PC-3 (cell line): ENCODE data around the gene PRSS36. TPM values are rescaled to one million over a fixed set of nuclear protein-coding genes. Genes with fewer than 3 reads are reported as not detected.

Experiments
- ATAC-seq: fragments of 200-7000 bp; cut with Tn5 transposase; 2 replicates; pipeline ENCODE4 v1.9.1; 2020; ENCODE audit warnings: mild to moderate bottlenecking, moderate library complexity
- BruUV-seq: library from RNA; stranded (reverse); fragments of 400-500 nt; replicated peaks from 2 replicates; lab custom pipeline; 2021; lab: Mats Ljungman, UMichigan
- CTCF ChIA-PET: fragments of 300-600 bp; sonication (Branson Sonifier 250); formaldehyde crosslinking; loops from one replicate; lab custom pipeline; 2022; ENCODE audit warnings: antibody characterized with exemption; lab: Charles Lee
- POLR2A ChIA-PET: fragments of 300-600 bp; sonication (Branson Sonifier 250); formaldehyde crosslinking; loops from one replicate; lab custom pipeline; 2022; ENCODE audit warnings: antibody characterized with exemption; ENCODE audit not compliant: unreplicated experiment; lab: Charles Lee
- DNase-seq: peaks from one replicate; pipeline ENCODE4 v3.0.0-alpha.2; 2015
- H2AFZ ChIP-seq: fragments of 300-600 bp; sonication (generic); 2 replicates; pipeline ENCODE4 v1.6.0; 2016; ENCODE audit warnings: antibody characterized with exemption, low read length
- H3F3A ChIP-seq: fragments of 300-600 bp; sonication (generic); one replicate; pipeline ENCODE4 v1.6.0; 2017; ENCODE audit warnings: antibody characterized with exemption, low read length, control low read depth, mild to moderate bottlenecking; ENCODE audit not compliant: unreplicated experiment
- H3K27ac ChIP-seq: fragments of 300-600 bp; sonication (generic); 2 replicates; pipeline ENCODE4 v1.5.1; 2016; ENCODE audit warnings: mild to moderate bottlenecking, low read length
- H3K27me3 ChIP-seq: fragments of 300-600 bp; sonication (generic); 2 replicates; pipeline ENCODE4 v1.6.1; 2016; ENCODE audit warnings: low read length, mixed read lengths
- H3K36me3 ChIP-seq: fragments of 300-600 bp; sonication (generic); 2 replicates; pipeline ENCODE4 v1.6.1; 2016; ENCODE audit warnings: low read depth, mixed run types, low read length, mixed read lengths
- H3K4me1 ChIP-seq: fragments of 300-600 bp; sonication (generic); 2 replicates; pipeline ENCODE4 v1.5.1; 2016; ENCODE audit warnings: low read length; ENCODE audit not compliant: insufficient read depth
- H3K4me2 ChIP-seq: fragments of 300-600 bp; sonication (generic); 2 replicates; pipeline ENCODE4 v1.6.0; 2016; ENCODE audit warnings: low read length
- H3K4me3 ChIP-seq: fragments of 300-600 bp; sonication (generic); 2 replicates; pipeline ENCODE4 v1.5.1; 2016; ENCODE audit warnings: mild to moderate bottlenecking, low read length, mixed read lengths
- H3K79me2 ChIP-seq: fragments of 300-600 bp; sonication (generic); 2 replicates; pipeline ENCODE4 v1.6.1; 2017; ENCODE audit warnings: low read length, mixed read lengths
- H3K9ac ChIP-seq: fragments of 300-600 bp; sonication (generic); 2 replicates; pipeline ENCODE4 v1.6.0; 2016; ENCODE audit warnings: mild to moderate bottlenecking, low read length
- H3K9me2 ChIP-seq: fragments of 300-600 bp; sonication (generic); replicated peaks from 2 replicates; pipeline ENCODE4 v1.6.1; 2016; ENCODE audit warnings: mixed run types, low read length, mixed read lengths
- H3K9me3 ChIP-seq: fragments of 300-600 bp; sonication (generic); 2 replicates; pipeline ENCODE4 v1.6.1; 2016; ENCODE audit warnings: low read length, mixed read lengths
- H4K20me1 ChIP-seq: fragments of 300-600 bp; sonication (generic); 2 replicates; pipeline ENCODE4 v1.6.1; 2016; ENCODE audit warnings: low read length, mixed read lengths
- EZH2 ChIP-seq: fragments of 300-600 bp; sonication (generic); IDR thresholded peaks from one replicate; pipeline ENCODE4 v1.6.1; 2017; ENCODE audit warnings: antibody characterized with exemption, mild to moderate bottlenecking, low read length; ENCODE audit not compliant: unreplicated experiment
- EZH2phosphoT487 ChIP-seq: fragments of 300-600 bp; sonication (generic); IDR thresholded peaks from 2 replicates; pipeline ENCODE4 v1.6.1; 2018; ENCODE audit warnings: mild to moderate bottlenecking, antibody characterized with exemption, low read length, borderline replicate concordance
- intact Hi-C: fragments of 100-400 bp; cut with micrococcal nuclease; formaldehyde crosslinking; loops from 2 replicates; pipeline ENCODE4 v1.9.0; 2023
- total RNA-seq: library from RNA; depleted of rRNA; stranded (reverse); fragments of >200 nt; gene quantifications from 2 replicates; pipeline ENCODE4 v1.2.3, GENCODE V29; 2014
- TF ChIP-seq, protein P1 (sequence below): fragments of 300-600 bp; sonication (generic); conservative IDR thresholded peaks from 2 replicates; pipeline ENCODE4 v1.5.1; 2017; ENCODE audit warnings: antibody characterized with exemption, low read depth, mild to moderate bottlenecking, low read length

The PRSS36 gene
- total RNA-seq, 1 experiment from 2014 or later: 0.51 TPM

DNA sequence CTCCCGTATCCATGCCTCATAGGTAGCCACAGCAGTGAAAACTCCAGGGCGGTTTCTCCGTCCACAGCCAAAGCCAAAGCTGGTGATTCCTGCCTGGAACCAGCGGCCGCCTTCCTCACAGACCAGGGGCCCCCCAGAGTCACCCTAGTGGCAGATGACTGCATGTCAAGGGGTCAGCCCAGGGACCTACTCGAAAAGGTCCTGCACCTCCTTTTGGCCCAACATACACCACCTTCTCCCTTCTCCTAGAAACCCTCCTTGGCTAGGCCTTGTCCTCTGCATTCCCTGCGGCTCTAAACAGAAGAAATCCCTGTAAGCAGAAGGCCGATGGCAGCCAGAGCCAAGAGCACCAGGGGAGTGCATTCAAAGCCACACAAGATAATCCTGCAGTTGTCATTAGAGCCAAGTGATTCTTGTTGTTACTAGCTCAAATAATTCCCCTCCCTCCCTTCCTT is 6.1 kb downstream of the PRSS36 start:
- no peaks in the 10 kb centered on the region for H3K9me2 ChIP-seq
- no peak for DNase-seq
- H3K4me2 ChIP-seq: no peak overlapping the region
- POLR2A ChIA-PET: no interaction called here
- intact Hi-C loops: loop anchor here (2.0 to 10.0 kb wide), 3 partner anchors 27 to 299 kb away; partner anchors contain the start of genes KAT8 and ZNF843
- H3K36me3 ChIP-seq: no peaks in the 10 kb centered on the region
- H2AFZ ChIP-seq: no peak overlapping the region
- no peak overlapping the region for H3K27ac ChIP-seq
- CTCF ChIA-PET: no interaction called here
- no peaks in the 10 kb centered on the region for H3K9me3 ChIP-seq
- peaks cover 14% of the 10 kb centered on the region for H3K4me1 ChIP-seq
- H4K20me1 ChIP-seq: no peaks in the 10 kb centered on the region
- TF ChIP-seq EZH2: no peak
- TF ChIP-seq, protein P1, sequence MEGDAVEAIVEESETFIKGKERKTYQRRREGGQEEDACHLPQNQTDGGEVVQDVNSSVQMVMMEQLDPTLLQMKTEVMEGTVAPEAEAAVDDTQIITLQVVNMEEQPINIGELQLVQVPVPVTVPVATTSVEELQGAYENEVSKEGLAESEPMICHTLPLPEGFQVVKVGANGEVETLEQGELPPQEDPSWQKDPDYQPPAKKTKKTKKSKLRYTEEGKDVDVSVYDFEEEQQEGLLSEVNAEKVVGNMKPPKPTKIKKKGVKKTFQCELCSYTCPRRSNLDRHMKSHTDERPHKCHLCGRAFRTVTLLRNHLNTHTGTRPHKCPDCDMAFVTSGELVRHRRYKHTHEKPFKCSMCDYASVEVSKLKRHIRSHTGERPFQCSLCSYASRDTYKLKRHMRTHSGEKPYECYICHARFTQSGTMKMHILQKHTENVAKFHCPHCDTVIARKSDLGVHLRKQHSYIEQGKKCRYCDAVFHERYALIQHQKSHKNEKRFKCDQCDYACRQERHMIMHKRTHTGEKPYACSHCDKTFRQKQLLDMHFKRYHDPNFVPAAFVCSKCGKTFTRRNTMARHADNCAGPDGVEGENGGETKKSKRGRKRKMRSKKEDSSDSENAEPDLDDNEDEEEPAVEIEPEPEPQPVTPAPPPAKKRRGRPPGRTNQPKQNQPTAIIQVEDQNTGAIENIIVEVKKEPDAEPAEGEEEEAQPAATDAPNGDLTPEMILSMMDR: no peak
- TF ChIP-seq EZH2phosphoT487: no peak
- H3K9ac ChIP-seq: no peak overlapping the region
- no TSS peak for BruUV-seq
- no peak overlapping the region for H3K4me3 ChIP-seq
- H3K79me2 ChIP-seq: no peaks in the 10 kb centered on the region
- H3K27me3 ChIP-seq: no peaks in the 10 kb centered on the region
- no peak for ATAC-seq
- no peaks in the 10 kb centered on the region for H3F3A ChIP-seq

DNA sequence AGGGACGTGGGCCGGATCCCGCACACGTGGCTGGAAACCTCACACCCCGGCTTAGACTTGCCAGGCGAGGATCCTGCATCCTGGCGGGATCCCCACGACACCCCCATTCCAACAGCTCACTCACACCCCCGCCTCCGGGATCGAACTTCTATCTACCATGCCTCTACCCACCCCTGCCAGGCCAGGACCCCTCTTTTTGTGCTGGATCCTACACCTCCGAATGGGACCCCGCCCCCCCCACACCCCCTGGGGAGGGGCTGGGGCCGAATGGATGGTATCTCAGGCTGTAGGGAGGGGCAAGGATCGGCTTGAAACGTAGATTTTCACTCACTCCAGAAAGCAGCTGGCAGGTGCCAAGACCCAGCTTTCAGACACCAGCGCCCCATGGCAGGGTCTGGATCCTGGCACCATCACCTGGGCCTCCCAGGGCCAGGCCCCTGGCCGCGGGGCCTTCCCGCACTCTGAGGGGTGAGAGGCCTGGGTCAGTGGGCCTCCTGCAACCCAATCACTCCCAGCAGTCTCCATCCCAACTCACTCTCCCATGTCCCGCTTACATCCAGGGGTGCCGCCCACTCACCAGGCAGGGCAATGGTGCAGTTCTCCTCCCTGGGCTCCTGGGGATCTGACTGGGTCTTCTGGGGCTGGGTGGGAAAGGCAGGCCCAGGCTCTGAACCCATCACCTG is 6.7 kb downstream of the PRSS36 start:
- no TSS peak for BruUV-seq
- no peaks in the 10 kb centered on the region for H3K9me3 ChIP-seq
- H3K9me2 ChIP-seq: no peaks in the 10 kb centered on the region
- CTCF ChIA-PET: interaction anchor here (0.5 to 1.7 kb wide), 4 partner anchors 26 to 381 kb away, joined by 3 to 26 read pairs (median 7); partner anchors contain the start of genes HSD3B7 and KAT8
- ATAC-seq: no peak
- H2AFZ ChIP-seq: peak overlapping the region; percentile 78
- no peaks in the 10 kb centered on the region for H3K79me2 ChIP-seq
- H3K27ac ChIP-seq: no peak overlapping the region
- no peaks in the 10 kb centered on the region for H3K27me3 ChIP-seq
- intact Hi-C loops: loop anchor here (2.0 to 10.0 kb wide), 3 partner anchors 26 to 299 kb away; partner anchors contain the start of genes KAT8 and ZNF843
- H3K9ac ChIP-seq: no peak overlapping the region
- peak overlapping the region; percentile 81 for H3K4me2 ChIP-seq
- no peak for DNase-seq
- POLR2A ChIA-PET: interaction anchor here (0.6 to 1.4 kb wide), 2 partner anchors 26 to 37 kb away, joined by 3 to 11 read pairs; partner anchors contain the start of genes FUS and KAT8
- no peak overlapping the region for H3K4me3 ChIP-seq
- H3K36me3 ChIP-seq: no peaks in the 10 kb centered on the region
- H4K20me1 ChIP-seq: no peaks in the 10 kb centered on the region
- TF ChIP-seq EZH2 (no peak), EZH2phosphoT487 (no peak)
- TF ChIP-seq, protein P1: no peak
- H3K4me1 ChIP-seq: peaks cover 20% of the 10 kb centered on the region
- no peaks in the 10 kb centered on the region for H3F3A ChIP-seq
